ENCODE results near the gene OXA1L. TPM values are rescaled to one million over a fixed set of nuclear protein-coding genes. Genes with fewer than 3 reads are reported as not detected.

OXA1L gene
- total and polyA plus RNA-seq, 4 donors = 53.6 to 106 (median 61.8) TPM

DNA sequence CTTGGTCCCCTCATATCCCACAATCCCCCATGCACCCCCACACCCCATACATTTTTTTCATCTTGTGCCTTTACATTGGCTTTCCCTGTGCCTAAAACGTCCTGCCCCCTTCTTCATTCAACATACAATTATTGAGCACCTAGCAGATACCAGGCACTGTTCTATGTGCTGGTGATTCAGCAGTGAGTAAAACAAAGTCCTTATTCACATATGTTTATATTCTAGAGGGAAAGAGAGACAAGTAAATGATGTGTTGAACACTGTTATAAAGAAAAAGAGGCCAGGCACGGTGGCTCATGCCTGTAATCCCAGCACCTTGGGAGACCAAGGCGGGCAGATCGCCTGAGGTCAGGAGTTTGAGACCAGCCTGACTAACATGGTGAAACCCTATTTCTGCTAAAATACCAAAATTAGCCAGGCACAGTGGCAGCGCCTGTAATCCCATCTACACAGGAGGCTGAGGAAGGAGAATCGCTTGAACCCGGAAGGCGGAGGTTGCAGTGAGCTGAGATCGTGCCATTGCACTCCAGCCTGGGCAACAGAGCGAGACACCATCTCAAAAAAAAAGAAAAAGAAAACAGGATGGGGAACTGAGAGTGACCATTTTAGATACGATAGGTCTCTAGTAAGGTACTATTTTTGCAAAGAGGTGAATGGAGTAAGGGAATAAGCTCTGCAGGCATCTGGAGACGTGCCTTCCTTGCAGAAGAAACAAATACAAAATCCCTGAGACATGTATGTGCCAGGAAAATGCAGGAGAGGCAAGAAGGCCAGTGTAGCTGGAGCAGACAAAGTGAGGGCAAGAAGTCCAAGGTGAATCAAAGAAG, 36.6 kb downstream of the OXA1L start:
- WGBS = 88% methylated on average over 12 of the region's 12 CpGs
- DNase-seq (ENCODE audit: low spot score) = no peak
- peaks cover 0 to 2% (median 0%) of the 10 kb centered on the region in 4 donors for H3K4me1 ChIP-seq (ENCODE audit: control insufficient read depth in 4 of 4, insufficient read depth in 4 of 4, low read length in 3 of 4)
- TF ChIP-seq FOXA2 (IDR thresholded peaks at IDR 0.05) (no peak), HNF4G (IDR thresholded peaks at IDR 0.05) (no peak), NR2F2 (IDR thresholded peaks at IDR 0.05) (no peak), TAF1 (conservative IDR thresholded peaks at IDR 0.05) (no peak), EGR1 (IDR thresholded peaks at IDR 0.05; ENCODE audit: low read depth in 2 of 2) (no peak), JUND (IDR thresholded peaks at IDR 0.05) (no peak), GABPA (IDR thresholded peaks at IDR 0.05 in 1 of 2, conservative IDR thresholded peaks at IDR 0.05 in 1 of 2) (no peak), HNF4A (conservative IDR thresholded peaks at IDR 0.05) (no peak), YY1 (IDR thresholded peaks at IDR 0.05) (no peak), SP1 (IDR thresholded peaks at IDR 0.05) (no peak), FOXA1 (IDR thresholded peaks at IDR 0.05) (no peak), RAD21 (IDR thresholded peaks at IDR 0.05) (no peak)
- TF ChIP-seq, protein P1, sequence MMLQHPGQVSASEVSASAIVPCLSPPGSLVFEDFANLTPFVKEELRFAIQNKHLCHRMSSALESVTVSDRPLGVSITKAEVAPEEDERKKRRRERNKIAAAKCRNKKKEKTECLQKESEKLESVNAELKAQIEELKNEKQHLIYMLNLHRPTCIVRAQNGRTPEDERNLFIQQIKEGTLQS (IDR thresholded peaks at IDR 0.05) = no peak
- TF ChIP-seq, protein P2, sequence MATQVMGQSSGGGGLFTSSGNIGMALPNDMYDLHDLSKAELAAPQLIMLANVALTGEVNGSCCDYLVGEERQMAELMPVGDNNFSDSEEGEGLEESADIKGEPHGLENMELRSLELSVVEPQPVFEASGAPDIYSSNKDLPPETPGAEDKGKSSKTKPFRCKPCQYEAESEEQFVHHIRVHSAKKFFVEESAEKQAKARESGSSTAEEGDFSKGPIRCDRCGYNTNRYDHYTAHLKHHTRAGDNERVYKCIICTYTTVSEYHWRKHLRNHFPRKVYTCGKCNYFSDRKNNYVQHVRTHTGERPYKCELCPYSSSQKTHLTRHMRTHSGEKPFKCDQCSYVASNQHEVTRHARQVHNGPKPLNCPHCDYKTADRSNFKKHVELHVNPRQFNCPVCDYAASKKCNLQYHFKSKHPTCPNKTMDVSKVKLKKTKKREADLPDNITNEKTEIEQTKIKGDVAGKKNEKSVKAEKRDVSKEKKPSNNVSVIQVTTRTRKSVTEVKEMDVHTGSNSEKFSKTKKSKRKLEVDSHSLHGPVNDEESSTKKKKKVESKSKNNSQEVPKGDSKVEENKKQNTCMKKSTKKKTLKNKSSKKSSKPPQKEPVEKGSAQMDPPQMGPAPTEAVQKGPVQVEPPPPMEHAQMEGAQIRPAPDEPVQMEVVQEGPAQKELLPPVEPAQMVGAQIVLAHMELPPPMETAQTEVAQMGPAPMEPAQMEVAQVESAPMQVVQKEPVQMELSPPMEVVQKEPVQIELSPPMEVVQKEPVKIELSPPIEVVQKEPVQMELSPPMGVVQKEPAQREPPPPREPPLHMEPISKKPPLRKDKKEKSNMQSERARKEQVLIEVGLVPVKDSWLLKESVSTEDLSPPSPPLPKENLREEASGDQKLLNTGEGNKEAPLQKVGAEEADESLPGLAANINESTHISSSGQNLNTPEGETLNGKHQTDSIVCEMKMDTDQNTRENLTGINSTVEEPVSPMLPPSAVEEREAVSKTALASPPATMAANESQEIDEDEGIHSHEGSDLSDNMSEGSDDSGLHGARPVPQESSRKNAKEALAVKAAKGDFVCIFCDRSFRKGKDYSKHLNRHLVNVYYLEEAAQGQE (IDR thresholded peaks at IDR 0.05) = no peak
- TF ChIP-seq, protein P3, sequence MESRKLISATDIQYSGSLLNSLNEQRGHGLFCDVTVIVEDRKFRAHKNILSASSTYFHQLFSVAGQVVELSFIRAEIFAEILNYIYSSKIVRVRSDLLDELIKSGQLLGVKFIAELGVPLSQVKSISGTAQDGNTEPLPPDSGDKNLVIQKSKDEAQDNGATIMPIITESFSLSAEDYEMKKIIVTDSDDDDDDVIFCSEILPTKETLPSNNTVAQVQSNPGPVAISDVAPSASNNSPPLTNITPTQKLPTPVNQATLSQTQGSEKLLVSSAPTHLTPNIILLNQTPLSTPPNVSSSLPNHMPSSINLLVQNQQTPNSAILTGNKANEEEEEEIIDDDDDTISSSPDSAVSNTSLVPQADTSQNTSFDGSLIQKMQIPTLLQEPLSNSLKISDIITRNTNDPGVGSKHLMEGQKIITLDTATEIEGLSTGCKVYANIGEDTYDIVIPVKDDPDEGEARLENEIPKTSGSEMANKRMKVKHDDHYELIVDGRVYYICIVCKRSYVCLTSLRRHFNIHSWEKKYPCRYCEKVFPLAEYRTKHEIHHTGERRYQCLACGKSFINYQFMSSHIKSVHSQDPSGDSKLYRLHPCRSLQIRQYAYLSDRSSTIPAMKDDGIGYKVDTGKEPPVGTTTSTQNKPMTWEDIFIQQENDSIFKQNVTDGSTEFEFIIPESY (IDR thresholded peaks at IDR 0.05) = no peak
- TF ChIP-seq, protein P4, sequence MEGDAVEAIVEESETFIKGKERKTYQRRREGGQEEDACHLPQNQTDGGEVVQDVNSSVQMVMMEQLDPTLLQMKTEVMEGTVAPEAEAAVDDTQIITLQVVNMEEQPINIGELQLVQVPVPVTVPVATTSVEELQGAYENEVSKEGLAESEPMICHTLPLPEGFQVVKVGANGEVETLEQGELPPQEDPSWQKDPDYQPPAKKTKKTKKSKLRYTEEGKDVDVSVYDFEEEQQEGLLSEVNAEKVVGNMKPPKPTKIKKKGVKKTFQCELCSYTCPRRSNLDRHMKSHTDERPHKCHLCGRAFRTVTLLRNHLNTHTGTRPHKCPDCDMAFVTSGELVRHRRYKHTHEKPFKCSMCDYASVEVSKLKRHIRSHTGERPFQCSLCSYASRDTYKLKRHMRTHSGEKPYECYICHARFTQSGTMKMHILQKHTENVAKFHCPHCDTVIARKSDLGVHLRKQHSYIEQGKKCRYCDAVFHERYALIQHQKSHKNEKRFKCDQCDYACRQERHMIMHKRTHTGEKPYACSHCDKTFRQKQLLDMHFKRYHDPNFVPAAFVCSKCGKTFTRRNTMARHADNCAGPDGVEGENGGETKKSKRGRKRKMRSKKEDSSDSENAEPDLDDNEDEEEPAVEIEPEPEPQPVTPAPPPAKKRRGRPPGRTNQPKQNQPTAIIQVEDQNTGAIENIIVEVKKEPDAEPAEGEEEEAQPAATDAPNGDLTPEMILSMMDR (IDR thresholded peaks at IDR 0.05; ENCODE audit: low read depth, low read length, missing input control) = no peak
- no peak overlapping the region for H3K27ac ChIP-seq (ENCODE audit: low read depth in 1 of 2, low read length in 2 of 2)
- no peaks in the 10 kb centered on the region for H3K27me3 ChIP-seq (ENCODE audit: control insufficient read depth in 4 of 4, insufficient read depth in 4 of 4, low read length in 3 of 4)
- no peaks in the 10 kb centered on the region for H3K9me3 ChIP-seq (ENCODE audit: control insufficient read depth in 4 of 4, low read length in 3 of 4)
- H3K36me3 ChIP-seq (ENCODE audit: control insufficient read depth in 4 of 4, insufficient read depth in 3 of 4, low read depth in 1 of 4, low read length in 3 of 4) = no peaks in the 10 kb centered on the region
- no peak overlapping the region for H3K4me3 ChIP-seq (ENCODE audit: low read depth in 1 of 3, low read length in 3 of 3)
- H3K9ac ChIP-seq (ENCODE audit: low read depth in 1 of 2, low read length in 2 of 2) = no peak overlapping the region
